Kidney (tissue), 14 donors: ENCODE results near the gene RAF1. TPM values are rescaled to one million over a fixed set of nuclear protein-coding genes. Genes with fewer than 3 reads are reported as not detected.

Experiments
- DNase-seq, 5 donors: peaks; one replicate each; pipeline ENCODE4 v3.0.0-alpha.2; 2013 to 2020
- FAIRE-seq: peaks from 2 replicates; lab custom pipeline; 2012; peaks lifted over from hg19 to GRCh38; lab: Jason Lieb, UNC
- H3K27ac ChIP-seq, 2 donors: one replicate each; pipeline ENCODE4 v1.7.0; 2013; ENCODE audit warnings: low read depth in 2 of 2, low read length in 2 of 2, inconsistent platforms in 1 of 2
- H3K27me3 ChIP-seq: one replicate; pipeline ENCODE4 v1.7.1; 2013; ENCODE audit warnings: low read length, inconsistent platforms; ENCODE audit not compliant: control insufficient read depth, insufficient read depth
- H3K36me3 ChIP-seq, 3 donors: one replicate each; pipeline versions ENCODE4 v1.7.0 to v1.7.1; 2013; ENCODE audit warnings: low read length in 3 of 3, control low read depth in 1 of 3, inconsistent platforms in 1 of 3; ENCODE audit not compliant: insufficient read depth in 3 of 3, control insufficient read depth in 2 of 3
- H3K4me1 ChIP-seq, 3 donors: one replicate each; pipeline versions ENCODE4 v1.7.0 to v1.7.1; 2013; ENCODE audit warnings: low read length in 3 of 3, inconsistent platforms in 1 of 3, low read depth in 1 of 3; ENCODE audit not compliant: control insufficient read depth in 2 of 3, insufficient read depth in 2 of 3
- H3K4me3 ChIP-seq, 3 donors: one replicate each; pipeline versions ENCODE4 v1.7.0 to v1.8.1; 2013; ENCODE audit warnings: low read length in 3 of 3, control low read depth in 1 of 3, inconsistent platforms in 1 of 3
- H3K9ac ChIP-seq, 3 donors: one replicate each; pipeline versions ENCODE4 v1.7.0 to v1.7.1; 2013; ENCODE audit warnings: low read length in 3 of 3, control low read depth in 1 of 3, inconsistent platforms in 1 of 3
- H3K9me3 ChIP-seq, 3 donors: one replicate each; pipeline versions ENCODE4 v1.7.0 to v1.7.1; 2013; ENCODE audit warnings: low read length in 3 of 3, control low read depth in 1 of 3, inconsistent platforms in 1 of 3; ENCODE audit not compliant: control insufficient read depth in 2 of 3, insufficient read depth in 1 of 3
- CTCF ChIP-seq: IDR thresholded peaks from 3 replicates; pipeline ENCODE4 v1.5.1; 2012; ENCODE audit warnings: mild to moderate bottlenecking, moderate library complexity, borderline replicate concordance; ENCODE audit not compliant: insufficient read depth; ENCODE audit errors: extremely low read depth
- intact Hi-C: fragments of 100-400 bp; cut with DNase I; formaldehyde crosslinking; loops from one replicate; pipeline ENCODE4 v1.11.1; 2022
- polyA plus RNA-seq: library from polyadenylated mRNA; stranded (reverse); fragments of 350-450 nt; fragmentation: Illumina TruSeq; extraction: RNeasy Lipid Tissue Mini Kit (QIAGEN cat#74804); gene quantifications from one replicate; pipeline ENCODE4 v1.2.3, GENCODE V29; 2014; ENCODE audit warnings: low read depth, low replicate concordance; ENCODE audit not compliant: insufficient read depth
- total RNA-seq: library from RNA; stranded (reverse); fragmentation: NEBNext Ultra II Directional; extraction: Animal tissue kit (Norgen Biotek cat#: 25700); gene quantifications from one replicate; pipeline ENCODE4 v1.2.1, GENCODE V29; 2021
- donor health status: control.
- donor health status: control.
- donor health status: control.
- donor health status: control.
- donor health status: control.
- donor health status: DM: yes; HTN: yes; CAD: no.
- donor health status: Normal renal cell carcinoma (clear cell type).

Gene RAF1
- total and polyA plus RNA-seq, 2 donors from 2014 or later = 53.0 to 79.6 TPM

GRCh38 chr3:12689997-12690711, 26.2 kb upstream of the RAF1 start:
- Histone ChIP-seq H3K4me3 (no peak overlapping the region), H3K9ac (no peak overlapping the region), H3K4me1 (no peaks in the 10 kb centered on the region), H3K27me3 (no peaks in the 10 kb centered on the region), H3K27ac (no peak overlapping the region), H3K9me3 (no peaks in the 10 kb centered on the region), H3K36me3 (no peaks in the 10 kb centered on the region)
- DNase-seq (no peak), FAIRE-seq (no peak)
- no peak for TF ChIP-seq CTCF
- intact Hi-C loops = no loop called here

- Histone ChIP-seq H3K27ac (no peak overlapping the region), H3K4me1 (no peaks in the 10 kb centered on the region), H3K27me3 (no peaks in the 10 kb centered on the region), H3K9me3 (no peaks in the 10 kb centered on the region), H3K9ac (no peak overlapping the region), H3K4me3 (no peak overlapping the region), H3K36me3 (no peaks in the 10 kb centered on the region)
- intact Hi-C loops = no loop called here
- FAIRE-seq = no peak
- DNase-seq = no peak
- TF ChIP-seq CTCF = no peak
Observed at GRCh38 chr3:12687948-12688347, 24.0 kb upstream of the RAF1 start.

- no peaks in the 10 kb centered on the region for H3K4me1 ChIP-seq
- H3K27ac ChIP-seq = no peak overlapping the region
- intact Hi-C loops = no loop called here
- FAIRE-seq = no peak
- H3K27me3 ChIP-seq = no peaks in the 10 kb centered on the region
- H3K4me3 ChIP-seq = no peak overlapping the region
- no peak for TF ChIP-seq CTCF
- DNase-seq = no peak
- no peaks in the 10 kb centered on the region for H3K9me3 ChIP-seq
- H3K9ac ChIP-seq = no peak overlapping the region
- H3K36me3 ChIP-seq = no peaks in the 10 kb centered on the region
Observed at GRCh38 chr3:12686096-12686495, 22.2 kb upstream of the RAF1 start.
